Measurements from ENCODE around the gene KCNA3. TPM values are rescaled to one million over a fixed set of nuclear protein-coding genes. Genes with fewer than 3 reads are reported as not detected.

The KCNA3 gene
- total RNA-seq, 1 experiment from 2014 or later: not detected

DNA sequence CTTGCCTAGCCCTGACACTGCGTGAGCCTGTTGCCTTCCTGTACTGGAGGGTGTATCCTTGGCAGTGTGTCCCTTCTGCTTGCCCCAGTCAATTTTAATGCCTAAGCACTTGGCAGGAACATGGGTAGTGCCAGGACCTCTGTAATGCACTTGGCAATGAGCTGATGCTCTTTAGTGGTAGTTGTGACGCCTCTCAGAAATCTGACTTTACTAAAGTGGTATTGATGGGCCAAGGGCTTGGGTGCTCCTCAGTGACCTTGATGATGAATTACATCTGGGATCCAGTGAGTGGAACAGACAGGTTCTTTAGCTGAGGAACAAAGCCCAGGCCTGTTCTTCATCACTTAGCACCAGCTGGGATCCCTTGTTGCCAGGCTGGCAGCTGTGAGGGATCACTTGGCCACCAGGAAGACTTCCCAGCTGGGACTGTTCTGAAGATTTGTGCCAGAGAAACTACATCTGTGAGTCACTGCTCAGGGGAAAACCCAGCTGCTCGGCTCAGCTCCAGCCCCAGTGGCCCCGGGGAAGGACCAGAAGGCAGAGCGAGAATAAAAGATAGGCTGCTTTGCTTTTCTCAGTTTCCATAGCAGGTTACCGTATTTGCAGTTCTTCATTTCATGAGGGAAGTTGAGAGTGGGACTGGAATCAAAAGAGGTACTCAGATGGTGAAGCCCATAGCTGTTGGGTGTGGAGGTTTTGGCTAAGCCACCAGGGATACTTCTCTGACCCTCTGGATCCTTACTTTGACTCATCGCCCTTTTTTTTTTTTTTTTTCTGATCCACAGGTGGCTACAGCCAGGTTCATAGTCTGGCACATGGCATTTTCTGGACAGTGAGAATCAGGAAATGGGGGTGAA, 40.1 kb downstream of the KCNA3 start:
- no peaks in the 10 kb centered on the region for H3K36me3 ChIP-seq (ENCODE audit: insufficient read depth, low read length)
- H3K9me2 ChIP-seq (replicated peaks; ENCODE audit: insufficient read depth, low read length): no peaks in the 10 kb centered on the region
- H3K4me2 ChIP-seq (ENCODE audit: low read depth, low read length, poor library complexity, severe bottlenecking): no peak overlapping the region
- H3K79me2 ChIP-seq (ENCODE audit: low read length): no peaks in the 10 kb centered on the region
- H2AFZ ChIP-seq (ENCODE audit: low read length): no peak overlapping the region
- no peaks in the 10 kb centered on the region for H3K4me1 ChIP-seq (ENCODE audit: low read length)
- no peak overlapping the region for H3K27ac ChIP-seq (ENCODE audit: low read length)
- no peaks in the 10 kb centered on the region for H3K9me3 ChIP-seq (ENCODE audit: low read length)
- no peak overlapping the region for H3K9ac ChIP-seq (ENCODE audit: low read length)
- H3K4me3 ChIP-seq (ENCODE audit: low read length): no peak overlapping the region
- no peaks in the 10 kb centered on the region for H3K27me3 ChIP-seq (ENCODE audit: low read length)
- DNase-seq: no peak
- no peaks in the 10 kb centered on the region for H4K20me1 ChIP-seq (ENCODE audit: insufficient read depth, low read depth, low read length)

DNA sequence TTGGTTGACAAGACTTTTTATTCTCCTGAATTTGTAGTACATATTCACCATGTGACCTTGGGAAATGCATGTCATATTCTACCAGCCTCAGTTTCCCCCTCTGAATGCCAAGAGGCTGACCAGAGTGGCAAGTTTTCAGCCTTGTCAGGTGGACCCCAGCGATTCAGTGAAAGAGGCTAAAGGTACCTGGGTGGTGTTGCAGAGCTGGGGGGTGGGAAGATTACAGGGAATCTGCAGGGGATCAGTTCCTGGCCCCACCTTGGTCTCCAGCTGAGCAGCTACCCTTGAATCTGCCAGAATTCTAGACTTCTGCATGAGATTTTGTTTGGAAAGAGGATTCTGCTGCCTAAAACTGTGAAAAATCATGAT, 40.7 kb downstream of the KCNA3 start:
- H3K79me2 ChIP-seq (ENCODE audit: low read length): no peaks in the 10 kb centered on the region
- no peak for DNase-seq
- no peak overlapping the region for H3K27ac ChIP-seq (ENCODE audit: low read length)
- H3K36me3 ChIP-seq (ENCODE audit: insufficient read depth, low read length): no peaks in the 10 kb centered on the region
- no peaks in the 10 kb centered on the region for H3K4me1 ChIP-seq (ENCODE audit: low read length)
- no peaks in the 10 kb centered on the region for H3K9me3 ChIP-seq (ENCODE audit: low read length)
- no peak overlapping the region for H3K9ac ChIP-seq (ENCODE audit: low read length)
- no peak overlapping the region for H2AFZ ChIP-seq (ENCODE audit: low read length)
- H3K9me2 ChIP-seq (replicated peaks; ENCODE audit: insufficient read depth, low read length): no peaks in the 10 kb centered on the region
- no peak overlapping the region for H3K4me3 ChIP-seq (ENCODE audit: low read length)
- H4K20me1 ChIP-seq (ENCODE audit: insufficient read depth, low read depth, low read length): no peaks in the 10 kb centered on the region
- no peak overlapping the region for H3K4me2 ChIP-seq (ENCODE audit: low read depth, low read length, poor library complexity, severe bottlenecking)
- no peaks in the 10 kb centered on the region for H3K27me3 ChIP-seq (ENCODE audit: low read length)

DNA sequence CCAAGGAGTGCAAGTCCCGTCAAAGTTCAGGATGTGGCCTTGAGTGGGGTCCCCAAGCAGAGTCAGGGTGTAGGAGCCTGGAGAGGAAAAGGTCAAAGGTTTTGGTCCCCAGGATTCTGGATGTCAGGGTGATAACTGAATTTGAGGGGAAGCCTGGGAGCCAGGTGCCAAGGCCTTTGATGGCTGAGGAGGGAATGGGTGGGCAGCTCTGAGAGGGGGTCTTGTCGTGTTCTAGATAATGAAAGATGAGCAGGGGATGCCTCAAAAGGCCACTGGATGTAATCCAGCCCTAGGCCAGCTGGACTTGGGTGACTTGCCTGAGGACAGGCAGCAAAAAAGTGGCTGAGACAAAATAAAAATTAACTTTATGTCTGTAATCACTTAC, 41.1 kb downstream of the KCNA3 start:
- no peaks in the 10 kb centered on the region for H4K20me1 ChIP-seq (ENCODE audit: insufficient read depth, low read depth, low read length)
- H3K36me3 ChIP-seq (ENCODE audit: insufficient read depth, low read length): no peaks in the 10 kb centered on the region
- H3K9me2 ChIP-seq (replicated peaks; ENCODE audit: insufficient read depth, low read length): no peaks in the 10 kb centered on the region
- H2AFZ ChIP-seq (ENCODE audit: low read length): no peak overlapping the region
- no peak overlapping the region for H3K4me2 ChIP-seq (ENCODE audit: low read depth, low read length, poor library complexity, severe bottlenecking)
- peaks cover 1% of the 10 kb centered on the region; the same call in 1 of the 2 replicates for H3K4me1 ChIP-seq (ENCODE audit: low read length)
- no peak for DNase-seq
- no peak overlapping the region for H3K4me3 ChIP-seq (ENCODE audit: low read length)
- H3K27me3 ChIP-seq (ENCODE audit: low read length): no peaks in the 10 kb centered on the region
- H3K79me2 ChIP-seq (ENCODE audit: low read length): no peaks in the 10 kb centered on the region
- H3K27ac ChIP-seq (ENCODE audit: low read length): no peak overlapping the region
- no peaks in the 10 kb centered on the region for H3K9me3 ChIP-seq (ENCODE audit: low read length)
- no peak overlapping the region for H3K9ac ChIP-seq (ENCODE audit: low read length)

DNA sequence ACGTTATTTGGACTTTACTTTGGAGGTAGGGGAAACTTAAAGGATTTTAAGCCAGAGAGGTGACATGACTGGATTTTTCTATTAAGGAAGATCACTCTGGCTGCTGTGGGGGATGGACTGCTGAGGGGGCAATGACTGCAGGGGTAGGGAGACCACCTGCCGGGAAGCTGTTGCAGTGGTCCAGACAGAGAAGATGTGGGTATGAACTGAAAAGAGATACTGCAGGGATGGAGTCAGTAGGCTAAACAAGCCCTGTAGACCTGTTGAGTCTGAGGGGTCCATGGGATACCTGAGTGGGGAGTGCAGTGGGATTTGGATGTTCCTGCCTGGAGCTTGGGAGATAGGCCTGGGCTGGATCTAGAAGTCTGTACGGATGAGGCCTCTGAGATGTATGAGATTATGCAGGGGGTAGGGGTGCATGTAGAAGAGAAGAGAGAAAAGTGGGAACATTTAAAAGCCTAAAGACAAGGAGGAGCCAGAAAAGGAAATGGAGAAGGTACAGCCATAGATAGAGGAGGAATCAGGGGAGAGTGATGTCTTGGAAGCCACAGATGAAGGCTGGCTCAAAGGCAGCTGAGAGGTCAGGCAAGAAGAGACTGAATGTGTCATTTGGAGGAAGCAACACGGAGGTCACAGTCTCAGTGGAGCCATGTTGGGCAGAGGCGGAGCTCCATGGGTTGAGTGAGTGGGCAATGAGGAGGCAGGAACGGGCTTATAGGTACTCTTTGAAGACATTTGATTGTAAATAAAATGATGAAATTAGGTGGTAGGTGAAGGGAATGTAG, 42.7 kb downstream of the KCNA3 start:
- H3K4me2 ChIP-seq (ENCODE audit: low read depth, low read length, poor library complexity, severe bottlenecking): no peak overlapping the region
- no peaks in the 10 kb centered on the region for H3K27me3 ChIP-seq (ENCODE audit: low read length)
- H3K36me3 ChIP-seq (ENCODE audit: insufficient read depth, low read length): no peaks in the 10 kb centered on the region
- no peaks in the 10 kb centered on the region for H3K9me2 ChIP-seq (replicated peaks; ENCODE audit: insufficient read depth, low read length)
- no peak overlapping the region for H3K9ac ChIP-seq (ENCODE audit: low read length)
- H3K9me3 ChIP-seq (ENCODE audit: low read length): no peaks in the 10 kb centered on the region
- peaks cover 3% of the 10 kb centered on the region; the same call in 1 of the 2 replicates for H3K4me1 ChIP-seq (ENCODE audit: low read length)
- H3K79me2 ChIP-seq (ENCODE audit: low read length): no peaks in the 10 kb centered on the region
- H2AFZ ChIP-seq (ENCODE audit: low read length): no peak overlapping the region
- H3K4me3 ChIP-seq (ENCODE audit: low read length): no peak overlapping the region
- DNase-seq: no peak
- no peaks in the 10 kb centered on the region for H4K20me1 ChIP-seq (ENCODE audit: insufficient read depth, low read depth, low read length)
- no peak overlapping the region for H3K27ac ChIP-seq (ENCODE audit: low read length)

DNA sequence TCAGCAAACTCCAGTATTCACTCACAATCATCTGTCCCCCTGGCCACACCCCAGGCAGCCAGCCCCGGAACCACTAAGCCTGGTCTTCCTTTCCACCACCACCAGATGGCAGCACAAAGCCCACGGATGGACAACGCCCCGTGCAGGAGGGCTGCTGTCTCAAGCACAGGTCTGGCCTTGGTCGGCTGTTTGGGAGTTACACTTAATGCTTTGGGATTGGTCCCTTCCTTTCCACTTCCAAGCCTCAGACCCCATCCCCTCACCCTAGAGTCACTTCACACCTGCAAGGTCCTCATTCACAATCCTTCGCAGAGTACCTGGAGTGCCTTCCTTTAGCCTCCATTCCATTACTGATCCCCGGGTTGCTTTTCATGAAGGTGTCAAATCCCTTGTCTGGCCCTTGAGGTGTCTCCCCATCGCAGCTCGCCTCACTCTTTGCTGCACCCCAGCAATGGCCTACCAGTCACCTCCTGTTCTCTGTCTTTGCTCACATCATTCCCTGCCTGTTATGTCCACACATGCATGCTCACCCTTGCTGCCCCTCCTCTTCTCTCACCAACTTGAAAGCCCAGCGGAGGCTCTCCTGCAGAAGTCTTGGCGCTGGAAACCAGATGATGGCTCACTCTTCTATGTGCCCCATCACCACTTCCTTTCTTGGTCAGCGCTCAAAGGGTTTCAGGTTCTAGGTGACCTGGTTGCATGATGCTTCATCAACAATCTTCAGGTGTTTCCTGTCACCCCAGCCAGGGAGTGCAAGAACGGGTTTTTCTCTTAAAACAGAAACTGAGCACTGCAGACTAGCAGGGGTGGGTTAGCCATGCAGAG, 43.7 kb downstream of the KCNA3 start:
- no peak overlapping the region for H2AFZ ChIP-seq (ENCODE audit: low read length)
- H3K79me2 ChIP-seq (ENCODE audit: low read length): no peaks in the 10 kb centered on the region
- no peak overlapping the region for H3K9ac ChIP-seq (ENCODE audit: low read length)
- H3K4me1 ChIP-seq (ENCODE audit: low read length): peaks cover 3% of the 10 kb centered on the region; the same call in 1 of the 2 replicates
- no peaks in the 10 kb centered on the region for H4K20me1 ChIP-seq (ENCODE audit: insufficient read depth, low read depth, low read length)
- no peak overlapping the region for H3K27ac ChIP-seq (ENCODE audit: low read length)
- H3K9me2 ChIP-seq (replicated peaks; ENCODE audit: insufficient read depth, low read length): no peaks in the 10 kb centered on the region
- H3K4me2 ChIP-seq (ENCODE audit: low read depth, low read length, poor library complexity, severe bottlenecking): no peak overlapping the region
- DNase-seq: peak; percentile 92
- H3K36me3 ChIP-seq (ENCODE audit: insufficient read depth, low read length): no peaks in the 10 kb centered on the region
- H3K4me3 ChIP-seq (ENCODE audit: low read length): no peak overlapping the region
- no peaks in the 10 kb centered on the region for H3K9me3 ChIP-seq (ENCODE audit: low read length)
- H3K27me3 ChIP-seq (ENCODE audit: low read length): no peaks in the 10 kb centered on the region

DNA sequence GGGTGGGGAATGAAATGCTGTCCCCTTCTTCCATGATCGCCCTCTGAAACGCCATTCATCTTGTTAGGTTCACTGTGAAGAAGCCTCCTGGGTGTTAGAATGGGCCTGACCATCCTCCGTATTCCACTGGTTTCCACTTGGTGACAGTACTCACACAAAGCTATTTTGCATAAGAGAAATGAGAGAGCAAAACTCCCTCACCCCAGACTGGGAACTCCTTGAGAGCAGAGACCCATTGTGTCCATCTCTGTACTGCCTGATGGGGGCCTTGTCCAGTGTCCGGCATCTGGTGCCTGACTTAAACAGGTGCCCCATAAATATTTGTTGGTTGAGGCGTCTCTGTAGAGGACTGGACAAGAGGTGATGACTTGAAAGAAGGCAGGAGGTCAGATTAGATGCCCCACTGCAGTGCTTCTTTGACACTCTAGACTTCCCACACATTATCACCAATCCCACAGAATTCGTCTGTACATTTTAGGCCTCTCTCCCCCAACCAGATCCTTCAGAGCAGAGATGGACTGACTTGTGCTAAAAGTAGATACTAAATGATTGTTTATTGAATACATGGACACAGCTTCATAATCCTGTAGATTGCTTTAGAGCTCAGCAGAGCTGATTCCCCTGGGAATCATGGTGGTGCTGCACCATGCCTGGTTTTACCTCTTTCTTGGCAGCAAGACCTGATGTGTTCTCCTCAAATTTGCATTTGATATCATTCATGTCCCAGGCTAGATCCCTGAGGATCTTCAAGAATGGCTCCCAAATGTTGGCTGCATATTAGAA, 46.2 kb downstream of the KCNA3 start:
- H3K27me3 ChIP-seq (ENCODE audit: low read length): no peaks in the 10 kb centered on the region
- no peaks in the 10 kb centered on the region for H3K36me3 ChIP-seq (ENCODE audit: insufficient read depth, low read length)
- DNase-seq: no peak
- H2AFZ ChIP-seq (ENCODE audit: low read length): no peak overlapping the region
- no peaks in the 10 kb centered on the region for H3K79me2 ChIP-seq (ENCODE audit: low read length)
- H3K9me3 ChIP-seq (ENCODE audit: low read length): no peaks in the 10 kb centered on the region
- peaks cover 3% of the 10 kb centered on the region; the same call in 1 of the 2 replicates for H3K4me1 ChIP-seq (ENCODE audit: low read length)
- H3K27ac ChIP-seq (ENCODE audit: low read length): no peak overlapping the region
- no peaks in the 10 kb centered on the region for H3K9me2 ChIP-seq (replicated peaks; ENCODE audit: insufficient read depth, low read length)
- no peak overlapping the region for H3K9ac ChIP-seq (ENCODE audit: low read length)
- H3K4me2 ChIP-seq (ENCODE audit: low read depth, low read length, poor library complexity, severe bottlenecking): no peak overlapping the region
- no peaks in the 10 kb centered on the region for H4K20me1 ChIP-seq (ENCODE audit: insufficient read depth, low read depth, low read length)
- H3K4me3 ChIP-seq (ENCODE audit: low read length): no peak overlapping the region

DNA sequence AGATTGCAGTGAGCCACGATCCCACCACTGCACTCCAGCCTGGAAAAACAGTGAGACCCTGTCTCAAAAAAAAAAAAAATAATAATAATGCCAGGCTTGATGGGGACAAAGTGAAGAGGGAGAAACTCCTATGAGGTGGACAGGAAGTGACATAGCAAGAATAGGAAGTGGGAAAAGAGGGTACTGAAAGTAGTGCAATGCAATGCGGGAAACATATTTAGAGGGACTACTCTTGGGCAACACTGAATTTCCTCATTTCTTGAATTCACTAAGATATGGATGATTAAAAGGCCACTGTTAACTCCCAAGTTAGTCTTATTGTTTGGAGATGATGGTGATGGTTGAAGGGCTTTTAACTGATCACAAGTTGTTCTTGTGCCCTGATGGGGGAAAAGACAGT, 47.0 kb downstream of the KCNA3 start:
- Histone ChIP-seq H3K27ac (ENCODE audit: low read length) (no peak overlapping the region), H3K9ac (ENCODE audit: low read length) (no peak overlapping the region), H3K79me2 (ENCODE audit: low read length) (no peaks in the 10 kb centered on the region), H3K4me3 (ENCODE audit: low read length) (no peak overlapping the region), H2AFZ (ENCODE audit: low read length) (no peak overlapping the region), H3K4me1 (ENCODE audit: low read length) (peaks cover 3% of the 10 kb centered on the region; the same call in 1 of the 2 replicates), H3K36me3 (ENCODE audit: insufficient read depth, low read length) (no peaks in the 10 kb centered on the region), H3K4me2 (ENCODE audit: low read depth, low read length, poor library complexity, severe bottlenecking) (no peak overlapping the region), H4K20me1 (ENCODE audit: insufficient read depth, low read depth, low read length) (no peaks in the 10 kb centered on the region), H3K27me3 (ENCODE audit: low read length) (no peaks in the 10 kb centered on the region), H3K9me2 (replicated peaks; ENCODE audit: insufficient read depth, low read length) (no peaks in the 10 kb centered on the region), H3K9me3 (ENCODE audit: low read length) (no peaks in the 10 kb centered on the region)
- no peak for DNase-seq
